HG02588 (cell line): Measurements from ENCODE around the gene EPB41.

ENCODE experiments used
- ATAC-seq: cut with Tn5 transposase; IDR thresholded peaks from one replicate; pipeline ENCODE4 v1.9.1; 2021; ENCODE audit warnings: mild to moderate bottlenecking, moderate library complexity; ENCODE audit not compliant: unreplicated experiment

The EPB41 gene

DNA sequence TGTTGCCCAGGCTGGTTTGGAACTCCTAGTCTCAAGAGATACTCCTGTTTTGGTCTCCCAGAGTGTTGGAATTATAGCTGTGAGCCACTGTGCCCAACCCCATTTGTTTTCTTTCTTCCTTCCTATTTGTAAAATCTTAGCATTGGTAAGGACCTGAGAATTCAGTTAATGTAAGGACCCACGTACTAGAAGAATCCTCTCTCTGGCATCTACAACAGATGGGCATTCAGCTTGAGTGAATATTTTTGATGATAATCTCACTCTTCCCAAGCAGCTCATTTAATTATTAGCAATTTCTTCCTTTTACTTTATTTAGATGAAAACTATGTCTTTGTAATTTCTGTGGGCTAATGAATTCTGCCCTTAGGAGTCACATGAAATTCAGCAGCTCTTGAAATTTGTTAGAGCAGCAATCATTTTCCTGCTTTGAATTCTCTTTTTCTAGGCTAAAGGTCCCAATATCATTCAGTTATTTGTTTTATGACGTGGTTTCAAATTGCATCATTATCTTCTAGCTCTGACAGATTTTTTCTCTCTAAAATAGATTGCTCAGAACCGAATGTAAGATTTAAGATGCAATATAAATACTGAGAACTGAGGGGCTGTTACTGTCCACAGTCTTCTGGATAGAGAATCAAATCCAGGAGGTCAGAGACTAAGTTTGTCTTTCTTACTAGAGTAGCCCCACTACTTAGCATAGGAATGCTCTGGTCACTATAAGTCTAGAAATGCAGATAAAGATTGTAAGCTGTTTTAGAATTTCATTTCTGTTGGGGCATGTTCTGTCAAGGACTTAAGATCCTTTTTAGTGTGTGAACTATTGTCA lies 59.4 kb downstream of the EPB41 start:
- no peak for ATAC-seq

DNA sequence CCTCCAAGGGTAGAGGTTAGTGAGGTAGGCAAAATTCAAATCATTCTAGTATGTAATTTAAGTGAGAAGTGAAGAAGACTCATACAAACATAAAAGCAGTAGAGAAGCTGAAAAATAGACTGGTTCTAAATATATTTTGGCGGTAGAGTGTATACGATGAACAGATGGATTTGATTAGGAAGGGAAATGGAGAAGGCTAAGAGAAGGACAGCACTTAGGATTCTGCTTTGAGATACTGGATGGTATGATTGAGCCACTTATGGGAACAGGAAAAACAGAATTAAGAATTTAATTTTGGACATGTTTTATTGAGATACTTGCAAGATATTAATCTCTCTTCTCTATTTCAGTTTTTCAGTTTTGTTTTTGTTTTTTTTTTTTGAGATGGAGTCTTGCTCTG lies 60.1 kb downstream of the EPB41 start:
- no peak for ATAC-seq

DNA sequence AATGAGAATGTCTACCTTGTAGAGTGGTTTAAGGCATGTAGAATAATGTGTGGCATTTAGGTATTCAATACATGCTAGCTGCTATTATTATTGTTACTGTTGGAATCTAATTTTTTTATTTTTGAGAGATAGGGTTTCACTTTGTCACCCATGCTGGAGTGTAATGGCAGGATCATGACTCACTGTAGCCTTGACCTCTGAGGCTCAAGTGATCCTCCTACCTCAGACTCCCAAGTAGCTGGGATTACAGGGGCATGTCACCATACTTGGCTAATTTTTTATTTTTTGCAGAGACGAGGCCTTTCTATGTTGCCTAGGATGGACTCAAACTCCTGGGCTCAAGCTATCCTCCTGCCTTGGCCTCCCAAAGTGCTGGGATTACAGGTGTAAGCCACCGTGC lies 61.9 kb downstream of the EPB41 start:
- no peak for ATAC-seq

DNA sequence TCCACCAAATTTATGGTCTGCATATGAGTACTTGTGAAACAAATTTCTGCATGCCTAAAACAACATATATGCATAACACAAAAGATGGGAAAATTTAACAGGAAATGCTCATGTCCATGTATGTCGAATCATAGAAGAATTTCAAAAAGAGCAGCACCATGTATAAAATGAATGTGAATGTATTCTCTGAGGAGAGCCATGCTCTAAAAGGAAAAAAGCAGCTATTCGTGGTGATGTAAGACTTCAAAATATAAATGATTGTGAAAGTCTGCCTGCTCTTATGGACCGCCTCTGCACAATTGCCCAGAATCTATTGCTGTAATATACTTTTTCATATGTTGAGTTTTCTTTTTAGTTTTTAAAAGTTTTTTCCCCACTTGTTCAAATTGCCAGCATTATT lies 66.8 kb downstream of the EPB41 start:
- no peak for ATAC-seq

DNA sequence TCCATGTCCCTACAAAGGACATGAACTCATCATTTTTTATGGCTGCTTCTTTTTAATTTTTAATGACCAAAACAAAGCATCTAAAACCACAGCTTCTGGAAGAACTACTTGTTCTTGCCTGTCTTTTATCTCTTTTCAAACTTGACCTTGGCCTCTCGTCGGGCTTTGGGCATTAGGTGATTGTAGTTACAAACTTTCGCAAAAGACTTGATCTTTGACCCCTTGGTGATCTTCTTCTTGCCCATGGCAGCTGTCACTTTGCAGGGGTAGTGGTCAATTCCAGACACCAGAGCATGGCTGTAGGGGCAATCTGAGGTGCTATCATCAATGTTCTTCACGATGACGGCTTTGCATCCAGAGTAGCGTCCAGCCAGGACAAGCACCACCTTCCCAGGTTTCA lies 67.8 kb downstream of the EPB41 start:
- no peak for ATAC-seq

DNA sequence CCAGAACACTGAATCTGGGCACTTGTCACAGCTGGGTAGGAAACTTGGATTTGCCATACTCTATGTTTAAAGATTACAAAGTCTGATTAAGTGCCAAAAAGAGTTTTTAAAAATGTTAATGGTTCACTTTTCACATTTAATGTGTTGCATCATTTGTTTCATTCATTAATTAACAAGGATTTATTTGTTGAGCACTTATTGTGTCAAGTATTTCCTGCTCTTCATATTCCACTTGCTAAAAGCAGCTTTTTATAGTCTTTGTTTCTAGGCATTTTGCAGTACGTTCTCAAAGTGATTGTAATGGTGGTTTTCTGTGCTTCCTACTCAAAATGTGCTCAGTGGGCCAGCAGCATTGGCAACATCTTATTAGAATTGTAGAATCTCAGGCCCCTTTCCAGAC lies 68.7 kb downstream of the EPB41 start:
- no peak for ATAC-seq

DNA sequence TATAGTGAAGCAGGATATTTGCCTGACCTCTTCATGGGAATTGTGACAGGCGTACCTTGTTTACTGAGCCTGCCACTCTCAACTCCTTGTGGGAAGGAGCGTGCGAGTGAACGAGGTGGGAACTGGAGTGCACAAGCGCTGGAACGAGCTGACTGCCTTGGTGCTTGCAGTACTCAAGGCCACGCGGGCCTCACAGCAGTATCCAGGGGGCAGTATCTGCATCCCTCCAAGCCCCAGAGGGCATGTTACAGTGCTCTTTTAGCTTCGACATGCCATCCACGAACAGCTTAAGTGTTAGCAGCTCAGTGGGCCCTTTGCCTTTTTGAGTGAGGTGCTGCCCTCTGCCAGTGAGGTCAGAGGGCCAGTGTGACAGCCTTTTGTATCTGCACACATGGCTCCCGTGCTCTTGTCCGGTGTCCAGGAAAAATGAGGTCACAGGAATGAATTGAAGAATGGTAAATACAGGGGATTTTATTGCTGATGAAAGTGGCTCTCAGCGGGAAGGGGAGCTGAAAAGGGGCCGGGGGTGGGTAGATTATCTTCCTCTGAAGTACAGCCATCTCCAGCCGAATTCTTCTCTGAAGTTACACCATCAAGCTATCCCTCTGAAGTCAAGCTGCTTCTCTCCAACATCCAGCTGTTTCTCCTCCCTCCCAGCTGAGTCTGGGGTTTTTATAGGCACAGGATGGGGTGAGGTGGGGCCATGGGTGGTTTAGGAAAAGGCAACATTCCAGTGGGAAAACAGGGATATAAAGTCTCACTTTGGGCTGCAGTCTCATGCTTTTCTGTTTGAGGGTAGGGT lies 69.3 kb downstream of the EPB41 start:
- no peak for ATAC-seq

DNA sequence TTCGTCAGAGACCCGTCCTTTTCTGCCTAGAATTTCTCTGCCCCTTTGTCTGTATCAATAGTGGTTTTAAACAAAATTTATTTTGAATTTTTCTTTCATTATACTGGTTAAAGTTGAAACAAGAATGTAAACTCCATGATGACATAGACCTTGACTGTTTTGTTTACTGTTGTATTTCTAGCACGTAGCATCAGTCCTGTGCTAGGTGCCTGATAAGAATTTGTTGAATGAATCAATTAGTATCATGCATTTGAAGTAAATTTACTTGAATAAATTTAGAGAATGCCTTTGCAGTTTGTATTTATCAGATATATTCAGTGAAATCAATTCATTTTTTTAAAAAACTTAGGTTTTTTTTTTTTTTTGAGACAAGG lies 69.9 kb downstream of the EPB41 start:
- ATAC-seq: no peak

DNA sequence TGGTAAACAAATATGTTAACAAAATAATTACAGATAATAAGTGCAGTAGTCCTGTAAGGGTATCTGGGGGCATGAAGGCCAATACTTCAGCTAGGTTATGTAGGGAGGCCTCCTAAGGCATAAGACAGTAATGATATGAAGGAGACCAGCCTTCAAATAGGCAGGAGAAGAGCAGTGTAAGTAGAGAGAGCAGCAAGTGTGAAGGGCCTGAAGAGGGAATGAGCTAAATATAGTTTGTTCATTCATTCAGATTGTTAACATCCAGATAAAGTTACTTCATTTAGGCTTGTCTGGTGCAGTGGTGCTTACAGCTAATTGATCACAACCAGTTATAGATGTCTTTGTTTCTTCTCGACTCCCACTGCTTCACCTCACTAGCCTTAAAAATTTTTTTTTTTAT lies 71.1 kb downstream of the EPB41 start:
- ATAC-seq: no peak

DNA sequence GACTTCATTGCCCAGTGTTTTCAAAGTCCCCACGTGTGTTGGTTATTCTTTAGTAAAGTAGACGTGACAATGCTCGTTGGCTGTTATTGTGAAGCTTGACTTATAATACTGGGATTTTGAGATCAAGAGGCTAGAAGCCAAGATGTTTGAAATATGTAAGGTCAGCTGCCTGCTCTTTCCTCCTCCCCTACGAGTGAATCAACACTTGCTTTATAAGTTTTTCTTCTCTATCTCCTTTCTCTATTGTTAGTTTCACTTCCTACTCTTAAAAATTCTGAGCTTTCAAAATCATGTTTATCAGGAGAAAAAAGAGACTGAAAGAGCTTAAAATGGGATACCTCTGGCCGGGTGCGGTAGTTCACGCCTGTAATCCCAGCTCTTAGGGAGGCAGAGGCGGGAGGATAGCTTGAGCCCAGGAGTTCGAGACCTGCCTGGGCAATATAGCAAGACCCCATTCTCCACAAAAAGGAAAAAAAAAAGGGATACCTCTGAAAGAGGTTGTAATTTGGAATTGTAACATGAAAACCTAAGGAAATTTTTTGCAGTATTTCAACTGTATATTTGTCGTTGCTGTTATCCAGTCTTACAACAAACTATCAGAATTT lies 72.0 kb downstream of the EPB41 start:
- ATAC-seq: no peak

DNA sequence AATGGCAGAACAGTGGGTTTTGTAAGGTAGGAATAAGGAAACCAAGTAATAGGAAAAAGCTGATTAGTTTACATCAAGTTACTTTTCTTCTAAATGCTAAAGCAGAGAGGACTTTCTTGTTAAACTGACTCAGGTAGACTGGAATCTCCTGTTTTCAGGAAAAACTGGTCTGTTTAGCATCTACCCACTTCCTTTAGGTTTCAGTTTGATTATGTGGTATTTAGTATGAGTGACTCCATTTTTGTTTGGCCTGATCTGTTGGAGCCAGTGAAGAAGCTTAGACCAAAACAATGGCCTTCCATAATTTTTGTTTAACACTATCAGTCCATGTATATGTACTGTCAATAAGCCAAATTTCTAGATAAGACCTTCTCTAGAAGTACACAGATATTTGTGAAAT lies 88.4 kb downstream of the EPB41 start:
- ATAC-seq: no peak

DNA sequence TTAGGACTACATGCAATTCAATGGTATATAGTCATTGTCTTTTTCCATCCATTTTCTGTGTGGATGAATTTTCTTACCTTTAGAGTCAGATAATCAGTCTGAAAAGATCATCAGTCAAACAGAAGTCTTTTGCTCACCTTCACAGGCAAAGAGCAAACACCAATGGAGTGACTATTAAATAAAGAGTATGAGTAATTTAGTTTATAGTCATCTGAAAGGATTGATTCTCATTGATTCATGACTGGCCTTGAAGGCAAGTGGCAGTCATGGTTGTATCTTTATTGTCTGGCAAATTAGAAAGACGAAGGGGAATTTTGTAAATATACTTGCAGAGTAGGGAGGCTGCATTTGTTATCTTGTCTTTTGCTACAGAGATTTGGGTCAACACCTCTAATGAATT lies 89.9 kb downstream of the EPB41 start:
- ATAC-seq: no peak

DNA sequence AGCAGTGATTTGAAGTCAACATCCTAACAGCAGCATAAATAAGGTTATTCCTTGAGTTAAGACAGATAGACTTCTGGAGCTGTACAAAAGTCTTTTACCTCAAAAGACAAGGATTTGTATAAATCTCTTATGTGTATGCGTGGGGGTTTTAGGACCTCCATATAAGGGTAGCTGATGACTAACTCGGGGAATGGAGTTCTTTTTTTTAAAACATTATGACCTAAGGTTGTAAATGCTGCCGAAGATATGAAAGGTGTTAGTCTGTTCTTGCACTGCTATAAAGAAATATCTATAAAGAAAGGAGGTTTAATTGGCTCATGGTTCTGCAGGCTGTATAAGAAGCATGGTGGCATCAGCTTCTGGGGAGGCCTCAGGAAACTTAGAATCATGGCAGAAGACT lies 90.4 kb downstream of the EPB41 start:
- ATAC-seq: no peak

DNA sequence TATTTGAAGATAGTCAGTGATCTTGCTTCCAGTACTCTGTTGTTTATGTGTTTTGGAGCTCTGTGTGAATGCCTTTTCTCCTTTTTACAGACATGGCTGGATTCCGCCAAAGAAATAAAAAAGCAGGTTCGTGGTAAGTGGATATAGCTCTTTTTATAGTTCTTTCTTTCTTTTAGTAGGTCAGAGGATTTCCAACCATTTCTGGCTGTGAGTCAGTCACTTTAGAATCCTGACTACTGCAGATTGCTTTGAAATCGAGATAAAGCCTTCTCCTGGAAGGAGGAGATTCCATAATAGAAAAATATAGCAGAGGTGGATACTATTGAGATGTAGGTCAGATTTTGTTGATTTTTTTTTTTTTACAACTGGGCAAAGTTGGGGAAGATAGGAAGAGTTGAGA lies 97.4 kb downstream of the EPB41 start:
- no peak for ATAC-seq

DNA sequence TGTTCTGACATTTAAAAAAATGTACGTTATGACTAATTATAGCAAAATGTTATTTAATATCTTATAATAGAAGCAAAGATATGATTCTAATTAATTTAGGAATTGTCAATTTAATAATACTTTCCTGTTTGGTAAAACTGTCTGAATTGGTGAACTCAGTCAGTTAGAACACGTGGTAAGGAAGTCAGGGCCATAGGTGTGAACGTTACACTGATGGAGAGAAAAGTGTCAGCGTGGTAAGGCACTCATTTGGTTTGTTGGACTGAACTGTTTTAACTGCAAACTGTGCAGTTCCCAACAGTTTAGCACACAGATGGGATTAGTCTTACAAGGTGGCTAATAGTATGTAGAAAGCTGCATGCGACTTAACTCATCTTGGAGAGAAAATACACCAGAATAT lies 102.9 kb downstream of the EPB41 start:
- no peak for ATAC-seq

DNA sequence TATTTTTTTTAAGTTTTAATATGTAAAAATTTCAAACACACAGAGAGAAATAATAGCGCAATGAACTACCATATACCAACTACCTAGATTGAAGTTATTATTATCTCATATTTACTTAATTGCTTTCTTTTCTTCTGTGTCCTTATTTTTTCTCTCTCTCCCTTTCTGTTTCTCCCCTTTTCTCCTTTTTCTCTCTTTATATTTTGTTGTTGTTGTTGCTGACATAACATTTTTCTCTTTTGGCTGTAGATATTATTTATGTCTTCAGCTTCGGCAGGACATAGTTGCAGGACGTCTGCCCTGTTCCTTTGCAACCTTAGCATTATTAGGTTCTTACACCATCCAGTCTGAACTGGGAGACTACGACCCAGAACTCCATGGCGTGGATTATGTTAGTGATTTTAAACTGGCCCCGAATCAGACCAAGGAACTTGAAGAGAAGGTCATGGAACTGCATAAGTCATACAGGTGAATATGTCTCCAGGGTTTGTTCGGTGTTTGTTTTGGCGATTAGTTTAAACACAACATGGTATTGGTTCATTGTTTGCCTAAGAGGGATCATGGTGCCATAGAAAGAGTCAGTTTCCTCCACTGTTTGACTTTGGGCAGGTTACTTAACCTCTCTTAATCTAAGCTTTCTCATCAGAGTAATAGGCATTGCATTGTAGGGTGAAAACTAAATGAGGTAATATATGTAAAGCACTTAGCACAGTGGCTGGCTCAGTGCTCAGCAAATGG lies 103.8 kb downstream of the EPB41 start:
- ATAC-seq: no peak

DNA sequence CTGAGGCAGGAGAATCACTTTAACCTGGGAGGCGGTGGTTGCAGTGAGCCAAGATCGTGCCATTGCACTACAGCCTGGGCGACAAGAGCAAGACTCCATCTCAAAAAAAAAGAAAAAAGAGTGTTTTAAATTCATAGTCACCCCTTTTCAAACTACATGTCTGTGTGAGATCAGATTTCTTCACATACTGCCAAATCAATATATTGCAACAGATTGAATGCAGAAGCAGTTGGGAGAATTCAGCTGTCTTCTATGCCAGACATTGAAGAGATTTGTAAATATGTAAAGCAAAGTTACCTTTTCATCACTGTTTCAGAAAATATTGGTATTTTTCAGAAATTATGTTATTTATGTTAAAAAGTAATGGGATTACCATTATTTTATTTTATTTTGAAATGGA lies 108.3 kb downstream of the EPB41 start:
- ATAC-seq: no peak

DNA sequence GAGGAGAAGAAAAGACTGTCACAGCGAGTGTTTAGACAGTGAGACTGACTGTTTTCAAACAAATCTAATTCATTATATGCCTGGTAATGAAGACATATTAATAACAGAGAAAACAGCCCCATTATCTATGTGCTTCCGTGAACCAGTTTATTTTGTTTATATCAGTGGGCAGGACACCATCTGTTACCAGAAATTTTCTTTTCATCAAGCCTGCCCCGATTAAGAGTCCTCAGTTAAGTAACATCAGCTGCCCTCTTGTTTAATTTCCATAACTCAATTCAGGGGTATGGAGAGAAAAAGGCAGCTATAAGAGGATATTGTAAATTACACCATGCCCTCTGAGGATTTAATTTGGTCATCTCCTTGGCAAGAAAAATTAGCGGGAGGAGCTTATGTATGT lies 115.3 kb downstream of the EPB41 start:
- no peak for ATAC-seq

DNA sequence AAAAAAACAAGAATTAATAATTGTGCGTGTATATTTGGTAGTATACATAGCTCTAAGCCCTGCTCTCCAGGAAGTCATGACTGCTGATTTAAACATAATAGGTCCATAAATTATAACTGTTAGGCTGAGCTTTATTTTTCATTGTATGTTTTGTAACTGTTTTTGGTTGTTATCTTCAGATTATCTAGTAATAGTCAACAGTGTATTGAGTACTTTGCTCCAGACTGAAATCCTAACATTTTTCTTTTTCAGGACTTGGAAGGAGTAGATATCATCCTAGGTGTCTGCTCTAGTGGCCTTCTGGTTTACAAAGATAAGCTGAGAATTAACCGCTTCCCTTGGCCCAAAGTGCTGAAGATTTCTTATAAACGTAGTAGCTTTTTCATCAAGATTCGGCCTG lies 118.5 kb downstream of the EPB41 start:
- ATAC-seq: no peak

DNA sequence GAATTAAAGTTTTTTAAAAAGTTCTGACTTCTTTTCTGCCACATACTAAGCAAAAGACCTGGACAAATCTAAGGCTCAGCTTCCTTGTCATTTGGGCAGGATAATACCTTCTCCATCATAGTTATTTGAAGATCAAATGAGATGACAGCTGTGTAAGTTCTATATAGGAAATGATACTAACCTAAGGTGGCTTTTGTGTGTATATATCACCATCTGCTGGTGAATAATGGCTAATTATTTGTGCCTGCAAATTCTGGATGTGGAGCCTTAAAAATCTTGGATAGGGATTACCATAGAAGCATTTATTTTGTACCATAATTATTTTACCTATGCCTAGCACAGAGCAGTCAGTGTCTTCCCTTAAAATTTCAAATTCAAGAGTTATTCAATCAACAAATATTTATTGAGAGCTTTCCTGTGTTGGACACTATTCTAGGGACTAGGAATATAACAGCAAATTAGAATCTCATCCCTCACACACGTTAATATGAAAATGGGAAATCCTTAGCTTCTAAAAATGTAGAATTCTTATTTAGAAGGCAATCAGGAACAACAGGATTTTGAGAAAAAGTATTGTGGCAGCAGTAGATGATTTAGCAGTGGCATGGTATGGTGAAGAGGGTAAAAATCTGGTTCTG lies 119.6 kb downstream of the EPB41 start:
- ATAC-seq: no peak
